ENCODE measurements around the gene ELK4. TPM values are rescaled to one million over a fixed set of nuclear protein-coding genes. Genes with fewer than 3 reads are reported as not detected.

ELK4 gene
- total and polyA plus RNA-seq, 2 of the 13 experiments (the other 11 are each of a cell fraction or from before 2014, with no cell fraction given): 8.3 to 13.1 TPM

GRCh38 chr1:205631010-205631767, 622 bp downstream of the ELK4 start (continued):
- TF ChIP-seq ZHX2 (IDR thresholded peaks at IDR 0.05; ENCODE audit: low read depth): no peak
- TF ChIP-seq ZHX2 (CRISPR knock-in tag; IDR thresholded peaks at IDR 0.05; ENCODE audit: borderline replicate concordance): no peak
- TF ChIP-seq JARID2 (CRISPR knock-in tag; IDR thresholded peaks at IDR 0.05; ENCODE audit: insufficient replicate concordance): no peak
- TF ChIP-seq ARNT (IDR thresholded peaks at IDR 0.05): no peak
- peak; percentile 72; the same call in 1 of the 2 replicates for TF ChIP-seq ZSCAN25 (CRISPR knock-in tag; IDR thresholded peaks at IDR 0.05)
- TF ChIP-seq AHR (CRISPR knock-in tag; IDR thresholded peaks at IDR 0.05): 0 out of 2 replicates have a peak, but pooled peaks have one; percentile 6
- TF ChIP-seq ZMAT3 (CRISPR knock-in tag; conservative IDR thresholded peaks at IDR 0.05): peak; percentile 69; the same call in 1 of the 2 replicates
- no peak for TF ChIP-seq ZNF580 (CRISPR knock-in tag; IDR thresholded peaks at IDR 0.05; ENCODE audit: borderline replicate concordance, low read depth)
- TF ChIP-seq FOXK2 (IDR thresholded peaks at IDR 0.05): 0 out of 2 replicates have a peak, but pooled peaks have one; percentile 12
- no peak for TF ChIP-seq RARG (CRISPR knock-in tag; IDR thresholded peaks at IDR 0.05; ENCODE audit: low read depth)
- TF ChIP-seq CBX1 (IDR thresholded peaks at IDR 0.05; ENCODE audit: low read depth): no peak
- TF ChIP-seq IKZF1 (IDR thresholded peaks at IDR 0.05): no peak
- peak; percentile 26; the same call in 1 of the 2 replicates for TF ChIP-seq SOX5 (CRISPR knock-in tag; IDR thresholded peaks at IDR 0.05; ENCODE audit: borderline replicate concordance)
- TF ChIP-seq HCFC1 (IDR thresholded peaks at IDR 0.05; ENCODE audit: low read depth, low read length): no peak
- TF ChIP-seq IRF1 (CRISPR knock-in tag; IDR thresholded peaks at IDR 0.05; ENCODE audit: low read depth): no peak
- no peak for TF ChIP-seq RBAK (CRISPR knock-in tag; IDR thresholded peaks at IDR 0.05)
- no peak for TF ChIP-seq ZBTB8A (CRISPR knock-in tag; IDR thresholded peaks at IDR 0.05; ENCODE audit: borderline replicate concordance, low read depth)
- no peak for TF ChIP-seq PREB (CRISPR knock-in tag; IDR thresholded peaks at IDR 0.05)
- no peak for TF ChIP-seq MIER2 (CRISPR knock-in tag; IDR thresholded peaks at IDR 0.05)
- TF ChIP-seq ZNF792 (CRISPR knock-in tag; IDR thresholded peaks at IDR 0.05): 0 out of 2 replicates have a peak, but pooled peaks have one; percentile 28
- TF ChIP-seq SNAPC2 (CRISPR knock-in tag; IDR thresholded peaks at IDR 0.05): no peak
- no peak for TF ChIP-seq PLRG1 (conservative IDR thresholded peaks at IDR 0.05)
- no peak for TF ChIP-seq ZNF577 (CRISPR knock-in tag; IDR thresholded peaks at IDR 0.05; ENCODE audit: borderline replicate concordance, low read depth)
- TF ChIP-seq LBX2 (CRISPR knock-in tag; IDR thresholded peaks at IDR 0.05; ENCODE audit: borderline replicate concordance): no peak
